GM23338 (cell line): ENCODE data around the gene NEU2. TPM values are rescaled to one million over a fixed set of nuclear protein-coding genes. Genes with fewer than 3 reads are reported as not detected.

ENCODE experiments used
- ATAC-seq: fragments of 200-7000 bp; cut with Tn5 transposase; 3 replicates; pipeline ENCODE4 v1.9.1; 2020
- DNase-seq: peaks from one replicate; pipeline ENCODE4 v3.0.0-alpha.2; 2015; ENCODE audit warnings: low spot score
- H2AFZ ChIP-seq: fragments of 200-600 bp; sonication (generic); 2 replicates; pipeline ENCODE4 v1.8.0; 2016; ENCODE audit warnings: antibody characterized with exemption, mild to moderate bottlenecking, moderate library complexity
- H3F3A ChIP-seq: fragments of 200-600 bp; sonication (generic); replicated peaks from 2 replicates; pipeline ENCODE4 v1.8.0; 2017; ENCODE audit warnings: antibody characterized with exemption, mixed run types, low read depth
- H3K27ac ChIP-seq: fragments of 200-600 bp; sonication (generic); 2 replicates; pipeline ENCODE4 v1.6.1; 2016; ENCODE audit warnings: low read depth
- H3K27me3 ChIP-seq: fragments of 200-600 bp; sonication (generic); 2 replicates; pipeline ENCODE4 v1.8.0; 2016; ENCODE audit warnings: mild to moderate bottlenecking, mixed run types, moderate library complexity; ENCODE audit not compliant: insufficient read depth
- H3K36me3 ChIP-seq: fragments of 200-600 bp; sonication (generic); 2 replicates; pipeline ENCODE4 v1.8.0; 2016; ENCODE audit warnings: mild to moderate bottlenecking; ENCODE audit not compliant: insufficient read depth
- H3K4me1 ChIP-seq: fragments of 200-600 bp; sonication (generic); 2 replicates; pipeline ENCODE4 v1.8.0; 2016; ENCODE audit warnings: mild to moderate bottlenecking, moderate library complexity; ENCODE audit not compliant: insufficient read depth
- H3K4me2 ChIP-seq: fragments of 200-600 bp; sonication (generic); 2 replicates; pipeline ENCODE4 v1.7.1; 2017; ENCODE audit warnings: mixed run types
- H3K4me3 ChIP-seq: fragments of 200-600 bp; sonication (generic); 2 replicates; pipeline ENCODE4 v1.6.1; 2016; ENCODE audit warnings: mixed run types
- H3K79me2 ChIP-seq: fragments of 200-600 bp; sonication (generic); replicated peaks from 2 replicates; pipeline ENCODE4 v1.8.0; 2017; ENCODE audit warnings: mild to moderate bottlenecking; ENCODE audit not compliant: insufficient read depth
- H3K9me2 ChIP-seq: fragments of 200-600 bp; sonication (generic); 2 replicates; pipeline ENCODE4 v1.8.0; 2017; ENCODE audit not compliant: insufficient read depth
- H4K20me1 ChIP-seq: fragments of 200-600 bp; sonication (generic); replicated peaks from 2 replicates; pipeline ENCODE4 v1.8.0; 2017; ENCODE audit warnings: mild to moderate bottlenecking; ENCODE audit not compliant: insufficient read depth
- H3K27ac Mint-ChIP-seq: 2 replicates; pipeline ENCODE4 v1.8.0; 2020; ENCODE audit warnings: inconsistent platforms, mild to moderate bottlenecking, moderate library complexity, mixed read lengths
- H3K27me3 Mint-ChIP-seq: 3 replicates; pipeline ENCODE4 v1.8.0; 2022; ENCODE audit warnings: low read depth, mild to moderate bottlenecking, moderate library complexity, mixed read lengths, inconsistent platforms; ENCODE audit not compliant: insufficient read depth, poor library complexity
- H3K36me3 Mint-ChIP-seq: 3 replicates; pipeline ENCODE4 v1.8.0; 2021; ENCODE audit warnings: low read depth, mild to moderate bottlenecking, inconsistent platforms, moderate library complexity, mixed read lengths
- H3K4me1 Mint-ChIP-seq: 3 replicates; pipeline ENCODE4 v1.8.0; 2020; ENCODE audit warnings: mild to moderate bottlenecking, inconsistent platforms, mixed read lengths
- H3K4me3 Mint-ChIP-seq: 3 replicates; pipeline ENCODE4 v1.8.0; 2021; ENCODE audit warnings: moderate library complexity, mild to moderate bottlenecking, inconsistent platforms, mixed read lengths
- H3K9me3 Mint-ChIP-seq: 3 replicates; pipeline ENCODE4 v1.8.0; 2020; ENCODE audit warnings: moderate library complexity, mild to moderate bottlenecking, inconsistent platforms, mixed read lengths
- CREB1 ChIP-seq: fragments of 250-450 bp; sonication (Bioruptor Pico); IDR thresholded peaks from 2 replicates; pipeline ENCODE4 v1.5.0; 2020; ENCODE audit warnings: low read depth, mild to moderate bottlenecking, moderate library complexity
- CTCF ChIP-seq, 2 experiments: fragments of 200-600 bp in 1 of 2; sonication (generic) in 1 of 2; conservative IDR thresholded peaks; 2 replicates each; pipeline versions ENCODE4 v1.5.1 to v1.6.1; 2016 to 2017; ENCODE audit warnings: antibody characterized with exemption in 2 of 2, low read depth in 2 of 2, mild to moderate bottlenecking in 2 of 2, moderate library complexity in 1 of 2
- ETS1 ChIP-seq: IDR thresholded peaks from 2 replicates; pipeline ENCODE4 v1.6.1; 2016; ENCODE audit warnings: antibody characterized with exemption
- EZH2 ChIP-seq: fragments of 200-600 bp; sonication (generic); IDR thresholded peaks from one replicate; pipeline ENCODE4 v1.8.0; 2017; ENCODE audit warnings: antibody characterized with exemption, mild to moderate bottlenecking, low read depth; ENCODE audit not compliant: unreplicated experiment
- EZH2phosphoT487 ChIP-seq: fragments of 200-600 bp; sonication (generic); IDR thresholded peaks from one replicate; pipeline ENCODE4 v1.8.1; 2018; ENCODE audit warnings: antibody characterized with exemption; ENCODE audit not compliant: unreplicated experiment
- JUNB ChIP-seq: IDR thresholded peaks from one replicate; pipeline ENCODE4 v1.6.1; 2016; ENCODE audit warnings: antibody characterized with exemption; ENCODE audit not compliant: unreplicated experiment
- NANOG ChIP-seq: IDR thresholded peaks from 2 replicates; pipeline ENCODE4 v1.6.1; 2016; ENCODE audit warnings: antibody characterized with exemption, borderline replicate concordance
- POLR2AphosphoS5 ChIP-seq: IDR thresholded peaks from 2 replicates; pipeline ENCODE4 v1.6.1; 2016; ENCODE audit warnings: antibody characterized with exemption, low read depth
- STAT1 ChIP-seq: IDR thresholded peaks from one replicate; pipeline ENCODE4 v1.6.1; 2016; ENCODE audit warnings: antibody characterized with exemption; ENCODE audit not compliant: unreplicated experiment
- ZNF114 ChIP-seq: fragments of 250-450 bp; sonication (Bioruptor Pico); IDR thresholded peaks from 2 replicates; pipeline ENCODE4 v1.5.0; 2020; ENCODE audit warnings: mild to moderate bottlenecking, moderate library complexity
- ZNF331 ChIP-seq: fragments of 250-450 bp; sonication (Bioruptor Pico); IDR thresholded peaks from 2 replicates; pipeline ENCODE4 v1.5.0; 2020; ENCODE audit warnings: low read depth, mild to moderate bottlenecking, moderate library complexity
- polyA plus RNA-seq: library from polyadenylated mRNA; unstranded; fragments of >200 nt; fragmentation: Nextera tagmentation; extraction: Ambion mirVana; gene quantifications from 2 replicates; pipeline ENCODE4 v1.2.1, GENCODE V29; 2016
- total RNA-seq: library from RNA; depleted of rRNA; stranded (reverse); fragments of >200 nt; shearing (Covaris generic); gene quantifications from 2 replicates; pipeline ENCODE4 v1.2.3, GENCODE V29; 2014
- TF ChIP-seq, protein P1 (sequence below): IDR thresholded peaks from one replicate; pipeline ENCODE4 v1.6.1; 2018; ENCODE audit warnings: antibody characterized with exemption; ENCODE audit not compliant: unreplicated experiment
- TF ChIP-seq, protein P2 (sequence below): fragments of 250-450 bp; sonication (Bioruptor Pico); IDR thresholded peaks from 2 replicates; pipeline ENCODE4 v1.5.0; 2020; ENCODE audit warnings: mild to moderate bottlenecking, moderate library complexity

NEU2 gene
- total and polyA plus RNA-seq, 2 experiments from 2014 or later = not detected

- Mint-ChIP-seq H3K36me3 (no peaks in the 10 kb centered on the region), H3K9me3 (no peaks in the 10 kb centered on the region), H3K27ac (no peak overlapping the region), H3K4me1 (peaks cover 7% of the 10 kb centered on the region), H3K27me3 (peaks cover 9% of the 10 kb centered on the region), H3K4me3 (no peak overlapping the region)
- Histone ChIP-seq H3K27ac (no peak overlapping the region), H3K4me3 (no peak overlapping the region), H3K4me1 (no peaks in the 10 kb centered on the region), H3F3A (no peaks in the 10 kb centered on the region), H3K9me2 (no peaks in the 10 kb centered on the region), H3K4me2 (no peak overlapping the region), H3K79me2 (no peaks in the 10 kb centered on the region), H2AFZ (peak overlapping the region; percentile 23; the same call in 1 of the 2 replicates), H4K20me1 (no peaks in the 10 kb centered on the region), H3K27me3 (no peaks in the 10 kb centered on the region), H3K36me3 (no peaks in the 10 kb centered on the region)
- DNase-seq = no peak
- TF ChIP-seq EZH2phosphoT487 = no peak
- TF ChIP-seq, protein P1, sequence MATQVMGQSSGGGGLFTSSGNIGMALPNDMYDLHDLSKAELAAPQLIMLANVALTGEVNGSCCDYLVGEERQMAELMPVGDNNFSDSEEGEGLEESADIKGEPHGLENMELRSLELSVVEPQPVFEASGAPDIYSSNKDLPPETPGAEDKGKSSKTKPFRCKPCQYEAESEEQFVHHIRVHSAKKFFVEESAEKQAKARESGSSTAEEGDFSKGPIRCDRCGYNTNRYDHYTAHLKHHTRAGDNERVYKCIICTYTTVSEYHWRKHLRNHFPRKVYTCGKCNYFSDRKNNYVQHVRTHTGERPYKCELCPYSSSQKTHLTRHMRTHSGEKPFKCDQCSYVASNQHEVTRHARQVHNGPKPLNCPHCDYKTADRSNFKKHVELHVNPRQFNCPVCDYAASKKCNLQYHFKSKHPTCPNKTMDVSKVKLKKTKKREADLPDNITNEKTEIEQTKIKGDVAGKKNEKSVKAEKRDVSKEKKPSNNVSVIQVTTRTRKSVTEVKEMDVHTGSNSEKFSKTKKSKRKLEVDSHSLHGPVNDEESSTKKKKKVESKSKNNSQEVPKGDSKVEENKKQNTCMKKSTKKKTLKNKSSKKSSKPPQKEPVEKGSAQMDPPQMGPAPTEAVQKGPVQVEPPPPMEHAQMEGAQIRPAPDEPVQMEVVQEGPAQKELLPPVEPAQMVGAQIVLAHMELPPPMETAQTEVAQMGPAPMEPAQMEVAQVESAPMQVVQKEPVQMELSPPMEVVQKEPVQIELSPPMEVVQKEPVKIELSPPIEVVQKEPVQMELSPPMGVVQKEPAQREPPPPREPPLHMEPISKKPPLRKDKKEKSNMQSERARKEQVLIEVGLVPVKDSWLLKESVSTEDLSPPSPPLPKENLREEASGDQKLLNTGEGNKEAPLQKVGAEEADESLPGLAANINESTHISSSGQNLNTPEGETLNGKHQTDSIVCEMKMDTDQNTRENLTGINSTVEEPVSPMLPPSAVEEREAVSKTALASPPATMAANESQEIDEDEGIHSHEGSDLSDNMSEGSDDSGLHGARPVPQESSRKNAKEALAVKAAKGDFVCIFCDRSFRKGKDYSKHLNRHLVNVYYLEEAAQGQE = no peak
- TF ChIP-seq JUNB = no peak
- TF ChIP-seq ZNF114 = no peak
- TF ChIP-seq STAT1 = no peak
- TF ChIP-seq ETS1 = no peak
- no peak for TF ChIP-seq NANOG
- TF ChIP-seq ZNF331 (CRISPR knock-in tag) = no peak
- no peak for TF ChIP-seq CTCF (conservative IDR thresholded peaks at IDR 0.05; ENCODE audit: low read depth in 2 of 2)
- TF ChIP-seq, protein P2, sequence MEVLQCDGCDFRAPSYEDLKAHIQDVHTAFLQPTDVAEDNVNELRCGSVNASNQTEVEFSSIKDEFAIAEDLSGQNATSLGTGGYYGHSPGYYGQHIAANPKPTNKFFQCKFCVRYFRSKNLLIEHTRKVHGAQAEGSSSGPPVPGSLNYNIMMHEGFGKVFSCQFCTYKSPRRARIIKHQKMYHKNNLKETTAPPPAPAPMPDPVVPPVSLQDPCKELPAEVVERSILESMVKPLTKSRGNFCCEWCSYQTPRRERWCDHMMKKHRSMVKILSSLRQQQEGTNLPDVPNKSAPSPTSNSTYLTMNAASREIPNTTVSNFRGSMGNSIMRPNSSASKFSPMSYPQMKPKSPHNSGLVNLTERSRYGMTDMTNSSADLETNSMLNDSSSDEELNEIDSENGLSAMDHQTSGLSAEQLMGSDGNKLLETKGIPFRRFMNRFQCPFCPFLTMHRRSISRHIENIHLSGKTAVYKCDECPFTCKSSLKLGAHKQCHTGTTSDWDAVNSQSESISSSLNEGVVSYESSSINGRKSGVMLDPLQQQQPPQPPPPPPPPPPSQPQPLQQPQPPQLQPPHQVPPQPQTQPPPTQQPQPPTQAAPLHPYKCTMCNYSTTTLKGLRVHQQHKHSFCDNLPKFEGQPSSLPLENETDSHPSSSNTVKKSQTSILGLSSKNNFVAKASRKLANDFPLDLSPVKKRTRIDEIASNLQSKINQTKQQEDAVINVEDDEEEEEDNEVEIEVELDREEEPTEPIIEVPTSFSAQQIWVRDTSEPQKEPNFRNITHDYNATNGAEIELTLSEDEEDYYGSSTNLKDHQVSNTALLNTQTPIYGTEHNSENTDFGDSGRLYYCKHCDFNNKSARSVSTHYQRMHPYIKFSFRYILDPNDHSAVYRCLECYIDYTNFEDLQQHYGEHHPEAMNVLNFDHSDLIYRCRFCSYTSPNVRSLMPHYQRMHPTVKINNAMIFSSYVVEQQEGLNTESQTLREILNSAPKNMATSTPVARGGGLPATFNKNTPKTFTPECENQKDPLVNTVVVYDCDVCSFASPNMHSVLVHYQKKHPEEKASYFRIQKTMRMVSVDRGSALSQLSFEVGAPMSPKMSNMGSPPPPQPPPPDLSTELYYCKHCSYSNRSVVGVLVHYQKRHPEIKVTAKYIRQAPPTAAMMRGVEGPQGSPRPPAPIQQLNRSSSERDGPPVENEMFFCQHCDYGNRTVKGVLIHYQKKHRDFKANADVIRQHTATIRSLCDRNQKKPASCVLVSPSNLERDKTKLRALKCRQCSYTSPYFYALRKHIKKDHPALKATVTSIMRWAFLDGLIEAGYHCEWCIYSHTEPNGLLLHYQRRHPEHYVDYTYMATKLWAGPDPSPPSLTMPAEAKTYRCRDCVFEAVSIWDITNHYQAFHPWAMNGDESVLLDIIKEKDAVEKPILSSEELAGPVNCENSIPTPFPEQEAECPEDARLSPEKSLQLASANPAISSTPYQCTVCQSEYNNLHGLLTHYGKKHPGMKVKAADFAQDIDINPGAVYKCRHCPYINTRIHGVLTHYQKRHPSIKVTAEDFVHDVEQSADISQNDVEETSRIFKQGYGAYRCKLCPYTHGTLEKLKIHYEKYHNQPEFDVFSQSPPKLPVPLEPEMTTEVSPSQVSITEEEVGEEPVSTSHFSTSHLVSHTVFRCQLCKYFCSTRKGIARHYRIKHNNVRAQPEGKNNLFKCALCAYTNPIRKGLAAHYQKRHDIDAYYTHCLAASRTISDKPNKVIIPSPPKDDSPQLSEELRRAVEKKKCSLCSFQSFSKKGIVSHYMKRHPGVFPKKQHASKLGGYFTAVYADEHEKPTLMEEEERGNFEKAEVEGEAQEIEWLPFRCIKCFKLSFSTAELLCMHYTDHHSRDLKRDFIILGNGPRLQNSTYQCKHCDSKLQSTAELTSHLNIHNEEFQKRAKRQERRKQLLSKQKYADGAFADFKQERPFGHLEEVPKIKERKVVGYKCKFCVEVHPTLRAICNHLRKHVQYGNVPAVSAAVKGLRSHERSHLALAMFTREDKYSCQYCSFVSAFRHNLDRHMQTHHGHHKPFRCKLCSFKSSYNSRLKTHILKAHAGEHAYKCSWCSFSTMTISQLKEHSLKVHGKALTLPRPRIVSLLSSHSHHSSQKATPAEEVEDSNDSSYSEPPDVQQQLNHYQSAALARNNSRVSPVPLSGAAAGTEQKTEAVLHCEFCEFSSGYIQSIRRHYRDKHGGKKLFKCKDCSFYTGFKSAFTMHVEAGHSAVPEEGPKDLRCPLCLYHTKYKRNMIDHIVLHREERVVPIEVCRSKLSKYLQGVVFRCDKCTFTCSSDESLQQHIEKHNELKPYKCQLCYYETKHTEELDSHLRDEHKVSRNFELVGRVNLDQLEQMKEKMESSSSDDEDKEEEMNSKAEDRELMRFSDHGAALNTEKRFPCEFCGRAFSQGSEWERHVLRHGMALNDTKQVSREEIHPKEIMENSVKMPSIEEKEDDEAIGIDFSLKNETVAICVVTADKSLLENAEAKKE = no peak
- no peak for TF ChIP-seq POLR2AphosphoS5
- no peak for TF ChIP-seq EZH2
- TF ChIP-seq CREB1 (CRISPR knock-in tag) = no peak
- ATAC-seq = no peak
Observed at GRCh38 chr2:233083782-233084181, 51.3 kb downstream of the NEU2 start.
